Activated T-helper 17 cell treated with anti-CD3 and anti-CD28 coated beads, Interleukin-2, amount 50 U/mL, for 72 hours (primary cell): ENCODE measurements around the gene MYCN. TPM values are rescaled to one million over a fixed set of nuclear protein-coding genes. Genes with fewer than 3 reads are reported as not detected.
A peak's percentile ranks its signal among the peaks of the same experiment; 100 is the strongest.

Source experiments
- ATAC-seq: fragments of 150-1000 bp; cut with Tn5 transposase; replicated peaks from 2 replicates; pipeline ENCODE4 v1.10.0; 2021; ENCODE audit warnings: mild to moderate bottlenecking, moderate library complexity
- H3K27ac Mint-ChIP-seq: one replicate; pipeline ENCODE4 v1.8.0; 2022; ENCODE audit warnings: mixed read lengths
- H3K27me3 Mint-ChIP-seq: one replicate; pipeline ENCODE4 v1.8.0; 2022; ENCODE audit warnings: mixed read lengths
- H3K36me3 Mint-ChIP-seq: one replicate; pipeline ENCODE4 v1.8.0; 2022; ENCODE audit warnings: low read depth, mild to moderate bottlenecking, mixed read lengths
- H3K4me1 Mint-ChIP-seq: one replicate; pipeline ENCODE4 v1.8.0; 2022; ENCODE audit warnings: mixed read lengths
- H3K4me3 Mint-ChIP-seq: one replicate; pipeline ENCODE4 v1.8.0; 2022; ENCODE audit warnings: mild to moderate bottlenecking, mixed read lengths
- H3K9me3 Mint-ChIP-seq: one replicate; pipeline ENCODE4 v1.8.0; 2022; ENCODE audit warnings: mixed read lengths
- total RNA-seq, 2 donors: library from RNA; stranded (reverse); gene quantifications; one replicate each; pipeline ENCODE4 v1.2.3, GENCODE V29; 2022

Gene MYCN
- total RNA-seq, 2 donors from 2014 or later, result not detected

GRCh38 chr2:15931950-15932349 lies 8.4 kb upstream of the MYCN start:
- Mint-ChIP-seq H3K9me3 (no peaks in the 10 kb centered on the region), H3K4me3 (no peak overlapping the region), H3K36me3 (no peaks in the 10 kb centered on the region), H3K4me1 (no peaks in the 10 kb centered on the region), H3K27ac (no peak overlapping the region), H3K27me3 (peaks cover 9% of the 10 kb centered on the region)
- no peak for ATAC-seq

DNA sequence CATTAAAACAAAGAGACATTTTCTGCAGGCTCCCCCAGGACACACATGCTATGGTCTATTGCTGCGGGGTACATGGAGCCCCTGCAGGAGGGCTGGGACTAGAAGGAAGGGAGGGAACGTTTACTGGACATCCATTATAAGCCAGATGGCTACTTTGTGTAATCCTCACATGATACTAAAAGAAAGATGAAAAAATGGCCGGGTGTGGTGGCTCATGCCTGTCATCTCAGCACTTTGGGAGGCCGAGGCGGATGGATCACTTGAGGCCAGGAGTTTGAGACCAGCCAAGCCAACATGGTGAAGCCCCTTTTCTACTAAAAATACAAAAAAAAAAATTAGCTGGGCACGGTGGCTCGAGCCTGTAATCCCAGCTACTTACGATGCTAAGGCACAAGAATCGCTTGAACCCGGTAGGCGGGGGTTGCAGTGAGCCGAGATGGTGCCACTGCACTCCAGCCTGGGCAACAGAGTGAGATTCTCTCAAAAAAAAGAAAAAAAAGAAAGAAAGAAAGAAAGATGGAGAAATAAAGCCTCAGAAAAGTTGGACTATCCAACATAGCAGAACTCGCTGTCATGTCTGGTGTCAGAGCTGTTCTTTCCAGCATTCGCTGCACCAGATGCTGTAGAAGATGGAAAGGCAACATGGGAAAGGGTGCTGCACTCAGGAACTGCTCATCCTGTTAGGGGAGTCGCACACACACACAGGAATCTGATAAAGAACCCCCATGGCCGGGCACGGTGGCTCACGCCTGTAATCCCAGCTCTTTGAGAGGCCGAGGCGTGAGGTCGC lies 7.8 kb upstream of the MYCN start:
- no peak overlapping the region for H3K27ac Mint-ChIP-seq
- no peak for ATAC-seq
- peaks cover 12% of the 10 kb centered on the region for H3K27me3 Mint-ChIP-seq
- no peaks in the 10 kb centered on the region for H3K4me1 Mint-ChIP-seq
- no peaks in the 10 kb centered on the region for H3K9me3 Mint-ChIP-seq
- H3K4me3 Mint-ChIP-seq, result no peak overlapping the region
- H3K36me3 Mint-ChIP-seq, result no peaks in the 10 kb centered on the region

- H3K4me3 Mint-ChIP-seq, result no peak overlapping the region
- no peak for ATAC-seq
- H3K27ac Mint-ChIP-seq, result no peak overlapping the region
- H3K36me3 Mint-ChIP-seq, result no peaks in the 10 kb centered on the region
- no peaks in the 10 kb centered on the region for H3K4me1 Mint-ChIP-seq
- H3K9me3 Mint-ChIP-seq, result no peaks in the 10 kb centered on the region
- H3K27me3 Mint-ChIP-seq, result peaks cover 15% of the 10 kb centered on the region
Observed at GRCh38 chr2:15933184-15933845, 7.0 kb upstream of the MYCN start.

GRCh38 chr2:15934291-15934945 lies 5.9 kb upstream of the MYCN start:
- H3K4me1 Mint-ChIP-seq, result no peaks in the 10 kb centered on the region
- H3K36me3 Mint-ChIP-seq, result no peaks in the 10 kb centered on the region
- no peak overlapping the region for H3K4me3 Mint-ChIP-seq
- no peak overlapping the region for H3K27ac Mint-ChIP-seq
- H3K9me3 Mint-ChIP-seq, result no peaks in the 10 kb centered on the region
- peaks cover 25% of the 10 kb centered on the region for H3K27me3 Mint-ChIP-seq
- ATAC-seq, result no peak

GRCh38 chr2:15935189-15935588 lies 5.2 kb upstream of the MYCN start:
- no peaks in the 10 kb centered on the region for H3K4me1 Mint-ChIP-seq
- no peak for ATAC-seq
- H3K36me3 Mint-ChIP-seq, result no peaks in the 10 kb centered on the region
- H3K27me3 Mint-ChIP-seq, result peaks cover 25% of the 10 kb centered on the region
- no peaks in the 10 kb centered on the region for H3K9me3 Mint-ChIP-seq
- H3K4me3 Mint-ChIP-seq, result no peak overlapping the region
- H3K27ac Mint-ChIP-seq, result no peak overlapping the region

DNA sequence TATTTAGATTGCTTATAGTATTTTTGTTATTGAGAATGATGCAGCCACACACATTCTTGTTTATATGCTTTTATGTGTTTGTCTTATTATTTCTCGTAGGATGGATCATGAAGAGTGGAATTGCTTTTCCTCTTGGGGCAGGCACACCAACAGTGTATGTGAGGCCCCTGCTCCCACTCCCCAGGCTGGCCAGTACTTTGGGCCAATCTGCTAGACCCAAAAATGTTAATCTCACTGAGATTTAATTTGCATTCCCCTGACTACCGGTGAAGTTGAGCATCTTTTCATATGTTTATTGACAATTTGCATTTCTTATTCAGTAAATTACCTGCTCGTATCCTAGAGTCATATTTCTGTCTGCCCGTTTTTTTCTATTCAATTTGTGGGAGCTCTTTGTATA lies 4.7 kb upstream of the MYCN start:
- H3K27me3 Mint-ChIP-seq, result peaks cover 26% of the 10 kb centered on the region
- no peak overlapping the region for H3K27ac Mint-ChIP-seq
- H3K9me3 Mint-ChIP-seq, result no peaks in the 10 kb centered on the region
- no peaks in the 10 kb centered on the region for H3K4me1 Mint-ChIP-seq
- no peak for ATAC-seq
- H3K4me3 Mint-ChIP-seq, result no peak overlapping the region
- no peaks in the 10 kb centered on the region for H3K36me3 Mint-ChIP-seq

- H3K4me1 Mint-ChIP-seq, result no peaks in the 10 kb centered on the region
Observed at GRCh38 chr2:15936277-15937104, 3.9 kb upstream of the MYCN start.

GRCh38 chr2:15937105-15937881 lies 3.1 kb upstream of the MYCN start:
- no peak for ATAC-seq
- Mint-ChIP-seq H3K27ac (no peak overlapping the region), H3K27me3 (peaks cover 31% of the 10 kb centered on the region), H3K4me1 (no peaks in the 10 kb centered on the region), H3K4me3 (no peak overlapping the region), H3K36me3 (no peaks in the 10 kb centered on the region), H3K9me3 (no peaks in the 10 kb centered on the region)

More at GRCh38 chr2:15936277-15937104, 3.9 kb upstream of the MYCN start:
- Mint-ChIP-seq H3K9me3 (no peaks in the 10 kb centered on the region), H3K4me3 (no peak overlapping the region), H3K27me3 (peaks cover 31% of the 10 kb centered on the region), H3K27ac (no peak overlapping the region), H3K36me3 (no peaks in the 10 kb centered on the region)
- no peak for ATAC-seq

GRCh38 chr2:15937882-15938802 lies 2.2 kb upstream of the MYCN start:
- peaks cover 36% of the 10 kb centered on the region for H3K27me3 Mint-ChIP-seq
- no peaks in the 10 kb centered on the region for H3K9me3 Mint-ChIP-seq
- no peak for ATAC-seq
- H3K27ac Mint-ChIP-seq, result no peak overlapping the region
- H3K4me3 Mint-ChIP-seq, result no peak overlapping the region
- H3K4me1 Mint-ChIP-seq, result no peaks in the 10 kb centered on the region
- H3K36me3 Mint-ChIP-seq, result no peaks in the 10 kb centered on the region

- Mint-ChIP-seq H3K4me3 (no peak overlapping the region), H3K27me3 (peaks cover 36% of the 10 kb centered on the region), H3K9me3 (no peaks in the 10 kb centered on the region), H3K36me3 (no peaks in the 10 kb centered on the region), H3K4me1 (no peaks in the 10 kb centered on the region), H3K27ac (no peak overlapping the region)
- no peak for ATAC-seq
Observed at GRCh38 chr2:15938803-15939555, 1.4 kb upstream of the MYCN start.

- no peak overlapping the region for H3K27ac Mint-ChIP-seq
- no peaks in the 10 kb centered on the region for H3K36me3 Mint-ChIP-seq
- peak; percentile 52 for ATAC-seq
- H3K4me3 Mint-ChIP-seq, result peak overlapping the region; percentile 57
- H3K9me3 Mint-ChIP-seq, result no peaks in the 10 kb centered on the region
- no peaks in the 10 kb centered on the region for H3K4me1 Mint-ChIP-seq
- H3K27me3 Mint-ChIP-seq, result peaks cover 36% of the 10 kb centered on the region
Observed at GRCh38 chr2:15939556-15939853, 845 bp upstream of the MYCN start.

- no peaks in the 10 kb centered on the region for H3K9me3 Mint-ChIP-seq
- ATAC-seq, result no peak
- peak overlapping the region; percentile 57 for H3K4me3 Mint-ChIP-seq
- no peaks in the 10 kb centered on the region for H3K4me1 Mint-ChIP-seq
- no peak overlapping the region for H3K27ac Mint-ChIP-seq
- peaks cover 40% of the 10 kb centered on the region for H3K27me3 Mint-ChIP-seq
- H3K36me3 Mint-ChIP-seq, result no peaks in the 10 kb centered on the region
Observed at GRCh38 chr2:15940661-15941480, 521 bp downstream of the MYCN start.
